Astrocyte of the cerebellum (primary cell): ENCODE data around the gene PCDHGA5.
"Not testable (repeated sequence)": the region's sequence is repeated elsewhere in the genome, so short reads cannot be mapped to it uniquely, and the experiment has no call there.

ENCODE experiments used
- DNase-seq: peaks from one replicate; pipeline ENCODE4 v3.0.0-alpha.2; 2011; ENCODE audit warnings: low read depth
- H3K4me3 ChIP-seq: 2 replicates; pipeline ENCODE4 v1.5.1; 2011; ENCODE audit warnings: mild to moderate bottlenecking, low read depth, low read length, moderate library complexity
- CTCF ChIP-seq: IDR thresholded peaks from 2 replicates; pipeline ENCODE4 v1.5.1; 2012; ENCODE audit warnings: low read length, low read depth, moderate library complexity, mild to moderate bottlenecking; ENCODE audit errors: missing control alignments
- in situ Hi-C: cut with HindIII; loops from 2 replicates; pipeline ENCODE4 v1.10.0; 2017; ENCODE audit warnings: low sequenced_read_pairs

Gene PCDHGA5

GRCh38 chr5:141363952-141364660, at the start of gene PCDHGA5:
TSS of gene PCDHGA5 (plus strand) at chr5:141364162. CDS start at chr5:141364331, 169 bp downstream.
- no peak for DNase-seq
- H3K4me3 ChIP-seq = peak within 1 kb of the TSS; percentile 20
- TF ChIP-seq CTCF = peak; percentile 12

GRCh38 chr5:141316963-141317362, 47.0 kb upstream of the PCDHGA5 start:
- in situ Hi-C loops, H3K4me3 ChIP-seq, DNase-seq: not testable (repeated sequence)

More at GRCh38 chr5:141363952-141364660, at the start of gene PCDHGA5:
- in situ Hi-C loops = no loop called here

GRCh38 chr5:141319202-141319601, 44.8 kb upstream of the PCDHGA5 start:
- DNase-seq = no peak
- no peak overlapping the region for H3K4me3 ChIP-seq
- in situ Hi-C loops = no loop called here
- TF ChIP-seq CTCF = no peak

- no peak for TF ChIP-seq CTCF
- in situ Hi-C loops = no loop called here
- no peak for DNase-seq
- peak overlapping the region; percentile 76 for H3K4me3 ChIP-seq
Observed at GRCh38 chr5:141319699-141320098, 44.3 kb upstream of the PCDHGA5 start.

- in situ Hi-C loops = no loop called here
- TF ChIP-seq CTCF = peak; percentile 91
- peak; percentile 90 for DNase-seq
Observed at GRCh38 chr5:141320225-141321169, 43.5 kb upstream of the PCDHGA5 start, which contains the start of gene TAF7. TSS of gene TAF7 (minus strand) at chr5:141320784. CDS start at chr5:141320044, 740 bp downstream.

GRCh38 chr5:141322261-141322660, 41.7 kb upstream of the PCDHGA5 start:
- H3K4me3 ChIP-seq = no peak overlapping the region
- TF ChIP-seq CTCF = no peak
- in situ Hi-C loops = no loop called here
- DNase-seq = no peak

More at GRCh38 chr5:141320225-141321169, 43.5 kb upstream of the PCDHGA5 start, which contains the start of gene TAF7:
- H3K4me3 ChIP-seq = peak within 1 kb of the TSS; percentile 76
